ENCODE measurements around the gene PTPRE. TPM values are rescaled to one million over a fixed set of nuclear protein-coding genes. Genes with fewer than 3 reads are reported as not detected.

Gene PTPRE
- polyA plus RNA-seq, 1 donor (not counting 4 experiments of a cell fraction or from before 2014, with no cell fraction given), result 15.1 TPM

DNA sequence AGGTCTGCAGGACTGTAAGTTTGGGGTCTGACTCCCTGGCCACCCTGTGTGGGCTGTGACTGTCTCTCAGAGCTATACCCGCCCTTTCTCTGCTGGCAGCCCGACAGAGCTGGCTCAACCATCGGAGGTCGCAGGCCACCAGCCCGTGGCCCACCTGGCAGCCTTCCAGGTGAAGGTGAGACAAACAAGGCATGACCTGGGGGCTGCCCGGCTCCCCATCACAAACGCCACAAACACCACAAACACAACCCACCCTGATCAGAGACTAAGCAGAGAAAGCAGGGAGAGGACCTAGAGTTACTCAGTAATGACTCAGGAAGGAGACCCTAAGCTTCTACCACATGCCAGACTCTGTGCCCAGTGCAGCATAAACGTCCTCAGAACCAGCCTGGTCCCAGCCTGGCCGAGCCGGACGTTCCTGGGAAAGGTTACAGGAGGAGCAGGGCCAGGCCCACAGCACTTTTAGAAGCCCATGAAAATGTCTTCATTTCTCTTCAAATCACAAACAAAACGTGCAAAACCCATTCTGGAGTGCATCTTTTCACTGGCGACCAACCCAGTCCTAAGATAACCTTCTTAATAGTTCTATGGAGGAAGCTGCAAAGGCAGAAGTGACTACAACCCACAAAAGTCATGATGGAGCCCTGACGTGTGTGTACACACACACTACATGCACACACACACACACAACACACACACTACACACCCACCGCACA is 152.5 kb downstream of the PTPRE start:
- H3K36me3 ChIP-seq (ENCODE audit: control insufficient read depth in 2 of 2, extremely low read depth in 1 of 2, insufficient read depth in 2 of 2, low read length in 2 of 2), result peaks cover 41 to 54% of the 10 kb centered on the region in 2 experiments
- TF ChIP-seq, protein P1, sequence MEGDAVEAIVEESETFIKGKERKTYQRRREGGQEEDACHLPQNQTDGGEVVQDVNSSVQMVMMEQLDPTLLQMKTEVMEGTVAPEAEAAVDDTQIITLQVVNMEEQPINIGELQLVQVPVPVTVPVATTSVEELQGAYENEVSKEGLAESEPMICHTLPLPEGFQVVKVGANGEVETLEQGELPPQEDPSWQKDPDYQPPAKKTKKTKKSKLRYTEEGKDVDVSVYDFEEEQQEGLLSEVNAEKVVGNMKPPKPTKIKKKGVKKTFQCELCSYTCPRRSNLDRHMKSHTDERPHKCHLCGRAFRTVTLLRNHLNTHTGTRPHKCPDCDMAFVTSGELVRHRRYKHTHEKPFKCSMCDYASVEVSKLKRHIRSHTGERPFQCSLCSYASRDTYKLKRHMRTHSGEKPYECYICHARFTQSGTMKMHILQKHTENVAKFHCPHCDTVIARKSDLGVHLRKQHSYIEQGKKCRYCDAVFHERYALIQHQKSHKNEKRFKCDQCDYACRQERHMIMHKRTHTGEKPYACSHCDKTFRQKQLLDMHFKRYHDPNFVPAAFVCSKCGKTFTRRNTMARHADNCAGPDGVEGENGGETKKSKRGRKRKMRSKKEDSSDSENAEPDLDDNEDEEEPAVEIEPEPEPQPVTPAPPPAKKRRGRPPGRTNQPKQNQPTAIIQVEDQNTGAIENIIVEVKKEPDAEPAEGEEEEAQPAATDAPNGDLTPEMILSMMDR (optimal IDR thresholded peaks at IDR 0.05 in 1 of 3, IDR thresholded peaks at IDR 0.05 in 1 of 3, conservative IDR thresholded peaks at IDR 0.05 in 1 of 3; ENCODE audit: extremely low read depth in 1 of 3, insufficient read depth in 2 of 3, low read length in 3 of 3), result no peak
- no peak for TF ChIP-seq EZH2 (IDR thresholded peaks at IDR 0.05; ENCODE audit: low read length)
- dilution Hi-C loops (cut with MboI; ENCODE audit: extremely low pct_ligation_motif_present, low sequenced_read_pairs), result no loop called here

DNA sequence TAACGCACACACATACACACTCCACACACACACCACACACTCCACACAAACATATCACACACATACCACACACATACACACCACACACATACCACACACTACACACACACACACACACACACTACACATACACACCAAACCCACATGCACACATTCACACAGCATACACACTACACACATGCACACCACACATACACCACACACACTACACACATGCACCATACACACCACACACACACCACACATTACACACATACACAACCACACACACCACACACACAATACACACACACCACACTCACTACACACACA is 153.0 kb downstream of the PTPRE start:
- TF ChIP-seq, protein P1 (optimal IDR thresholded peaks at IDR 0.05 in 1 of 3, IDR thresholded peaks at IDR 0.05 in 1 of 3, conservative IDR thresholded peaks at IDR 0.05 in 1 of 3; ENCODE audit: extremely low read depth in 1 of 3, insufficient read depth in 2 of 3, low read length in 3 of 3), result no peak
- TF ChIP-seq EZH2 (IDR thresholded peaks at IDR 0.05; ENCODE audit: low read length), result no peak
- FAIRE-seq (no peak), DNase-seq (ENCODE audit: low read depth, low spot score) (no peak)
- no peaks in the 10 kb centered on the region for H4K20me1 ChIP-seq (ENCODE audit: control insufficient read depth, extremely low read depth, insufficient read depth, low read length)
- no peak overlapping the region for H3K27ac ChIP-seq (ENCODE audit: control insufficient read depth, insufficient read depth, low read length)
- dilution Hi-C loops (cut with MboI; ENCODE audit: extremely low pct_ligation_motif_present, low sequenced_read_pairs), result no loop called here
- H3K79me2 ChIP-seq (ENCODE audit: control insufficient read depth, insufficient read depth, low read length), result no peaks in the 10 kb centered on the region
- no peak overlapping the region for H3K4me2 ChIP-seq (ENCODE audit: control insufficient read depth, extremely low read depth, insufficient read depth, low read depth, low read length)
- peaks cover 21% of the 10 kb centered on the region for H3K4me1 ChIP-seq (ENCODE audit: control insufficient read depth, extremely low read depth, insufficient read depth, low read length)
- no peaks in the 10 kb centered on the region for H3K9me3 ChIP-seq (ENCODE audit: control insufficient read depth, low read depth, low read length)
- H3K9ac ChIP-seq (ENCODE audit: control insufficient read depth, extremely low read depth, insufficient read depth, low read length), result no peak overlapping the region
- no peak overlapping the region for H3K4me3 ChIP-seq (ENCODE audit: control insufficient read depth in 2 of 3, extremely low read depth in 1 of 3, insufficient read depth in 2 of 3, low read depth in 1 of 3, low read length in 3 of 3)
- H3K36me3 ChIP-seq (ENCODE audit: control insufficient read depth in 2 of 2, extremely low read depth in 1 of 2, insufficient read depth in 2 of 2, low read length in 2 of 2), result peaks cover 40 to 53% of the 10 kb centered on the region in 2 experiments
- no peaks in the 10 kb centered on the region for H3K9me1 ChIP-seq (ENCODE audit: control insufficient read depth, extremely low read depth, insufficient read depth, low read length)
- H2AFZ ChIP-seq (ENCODE audit: control insufficient read depth, low read length), result no peak overlapping the region
- H3K27me3 ChIP-seq (ENCODE audit: control insufficient read depth, extremely low read depth, insufficient read depth, low read length), result no peaks in the 10 kb centered on the region

More for the DNA sequence above, 152.5 kb downstream of the PTPRE start:
- H3K27me3 ChIP-seq (ENCODE audit: control insufficient read depth, extremely low read depth, insufficient read depth, low read length), result no peaks in the 10 kb centered on the region
- H2AFZ ChIP-seq (ENCODE audit: control insufficient read depth, low read length), result no peak overlapping the region
- DNase-seq (ENCODE audit: low read depth, low spot score) (no peak), FAIRE-seq (peak; percentile 55)
- H3K9me3 ChIP-seq (ENCODE audit: control insufficient read depth, low read depth, low read length), result no peaks in the 10 kb centered on the region
- H3K4me2 ChIP-seq (ENCODE audit: control insufficient read depth, extremely low read depth, insufficient read depth, low read depth, low read length), result no peak overlapping the region
- no peaks in the 10 kb centered on the region for H4K20me1 ChIP-seq (ENCODE audit: control insufficient read depth, extremely low read depth, insufficient read depth, low read length)
- H3K79me2 ChIP-seq (ENCODE audit: control insufficient read depth, insufficient read depth, low read length), result no peaks in the 10 kb centered on the region
- peaks cover 16% of the 10 kb centered on the region for H3K4me1 ChIP-seq (ENCODE audit: control insufficient read depth, extremely low read depth, insufficient read depth, low read length)
- peaks cover 2% of the 10 kb centered on the region for H3K9me1 ChIP-seq (ENCODE audit: control insufficient read depth, extremely low read depth, insufficient read depth, low read length)
- H3K4me3 ChIP-seq (ENCODE audit: control insufficient read depth in 2 of 3, extremely low read depth in 1 of 3, insufficient read depth in 2 of 3, low read depth in 1 of 3, low read length in 3 of 3), result no peak overlapping the region
- no peak overlapping the region for H3K27ac ChIP-seq (ENCODE audit: control insufficient read depth, insufficient read depth, low read length)
- no peak overlapping the region for H3K9ac ChIP-seq (ENCODE audit: control insufficient read depth, extremely low read depth, insufficient read depth, low read length)

All from keratinocyte (primary cell).